ENCODE results near the gene ASCC3.

Gene ASCC3

GRCh38 chr6:100806296-100806695, 74.8 kb downstream of the ASCC3 start:
- Histone ChIP-seq H3K27me3 (no peaks in the 10 kb centered on the region), H3K4me1 (no peaks in the 10 kb centered on the region), H3K36me3 (peaks cover 0 to 4% (median 0%) of the 10 kb centered on the region in 3 donors), H3K4me3 (no peak overlapping the region), H3K9me3 (no peaks in the 10 kb centered on the region), H3K27ac (no peak overlapping the region)
- intact Hi-C loops (cut with DNase I; ENCODE audit: low total_unique reads), result no loop called here
- TF ChIP-seq CTCF (IDR thresholded peaks at IDR 0.05), result no peak
- DNase-seq, result no peak

- intact Hi-C loops (cut with DNase I; ENCODE audit: low total_unique reads), result no loop called here
- DNase-seq, result no peak
- Histone ChIP-seq H3K4me1 (no peaks in the 10 kb centered on the region), H3K36me3 (peaks cover 0 to 4% (median 0%) of the 10 kb centered on the region in 3 donors), H3K27ac (no peak overlapping the region), H3K27me3 (no peaks in the 10 kb centered on the region), H3K4me3 (no peak overlapping the region), H3K9me3 (no peaks in the 10 kb centered on the region)
- TF ChIP-seq CTCF (IDR thresholded peaks at IDR 0.05), result no peak
These were observed 77.7 kb downstream of the ASCC3 start for GRCh38 chr6:100803264-100804045.

GRCh38 chr6:100801036-100801435, 80.1 kb downstream of the ASCC3 start:
- Histone ChIP-seq H3K4me3 (no peak overlapping the region), H3K36me3 (peaks cover 0 to 4% (median 0%) of the 10 kb centered on the region in 3 donors), H3K27me3 (no peaks in the 10 kb centered on the region), H3K27ac (no peak overlapping the region), H3K4me1 (no peaks in the 10 kb centered on the region), H3K9me3 (no peaks in the 10 kb centered on the region)
- intact Hi-C loops (cut with DNase I; ENCODE audit: low total_unique reads), result no loop called here
- no peak for TF ChIP-seq CTCF (IDR thresholded peaks at IDR 0.05)
- DNase-seq, result no peak

- Histone ChIP-seq H3K36me3 (no peaks in the 10 kb centered on the region), H3K4me3 (no peak overlapping the region), H3K27ac (no peak overlapping the region), H3K4me1 (peaks cover 0 to 15% (median 0%) of the 10 kb centered on the region in 4 donors), H3K9me3 (no peaks in the 10 kb centered on the region), H3K27me3 (no peaks in the 10 kb centered on the region)
- intact Hi-C loops (cut with DNase I; ENCODE audit: low total_unique reads), result no loop called here
- no peak for TF ChIP-seq CTCF (IDR thresholded peaks at IDR 0.05)
- no peak for DNase-seq
These were observed 84.9 kb downstream of the ASCC3 start for GRCh38 chr6:100796049-100796823.

- H3K27me3 ChIP-seq, result no peaks in the 10 kb centered on the region
- intact Hi-C loops (cut with DNase I; ENCODE audit: low total_unique reads), result no loop called here
- H3K9me3 ChIP-seq, result no peaks in the 10 kb centered on the region
- peaks cover 0 to 15% (median 0%) of the 10 kb centered on the region in 4 donors for H3K4me1 ChIP-seq
- no peak for DNase-seq
- TF ChIP-seq CTCF (IDR thresholded peaks at IDR 0.05), result no peak
- H3K36me3 ChIP-seq, result no peaks in the 10 kb centered on the region
- H3K27ac ChIP-seq, result no peak overlapping the region
- no peak overlapping the region for H3K4me3 ChIP-seq
These were observed 91.0 kb downstream of the ASCC3 start for GRCh38 chr6:100790084-100790483.

Data from tibial artery (tissue), 4 donors.